ENCODE measurements around the gene TMEM254.
"Not testable (repeated sequence)": the region's sequence is repeated elsewhere in the genome, so short reads cannot be mapped to it uniquely, and the experiment has no call there.

Gene TMEM254

GRCh38 chr10:80098272-80098671, 19.8 kb downstream of the TMEM254 start:
- H3K4me3 ChIP-seq (ENCODE audit: insufficient read depth in 1 of 2, low read depth in 1 of 2, low read length in 2 of 2), result not testable (repeated sequence)

GRCh38 chr10:80099295-80099694, 20.8 kb downstream of the TMEM254 start:
- H4K91ac ChIP-seq (ENCODE audit: low read length); DNase-seq; H2AK5ac ChIP-seq (ENCODE audit: low read length, severe bottlenecking); H3K4me1 ChIP-seq (ENCODE audit: control insufficient read depth, insufficient read depth, low read depth, low read length); H3K4me2 ChIP-seq (ENCODE audit: low read length, poor library complexity, severe bottlenecking); H3K9me3 ChIP-seq (ENCODE audit: control insufficient read depth, low read length); H2BK120ac ChIP-seq (ENCODE audit: low read depth, low read length); H3K9ac ChIP-seq (ENCODE audit: low read length); H3K36me3 ChIP-seq (ENCODE audit: control insufficient read depth in 1 of 2, insufficient read depth in 2 of 2, low read depth in 1 of 2, low read length in 2 of 2); H3K27ac ChIP-seq (ENCODE audit: low read length, poor library complexity, severe bottlenecking); H2BK15ac ChIP-seq (ENCODE audit: low read depth, poor library complexity, severe bottlenecking); H3K23ac ChIP-seq (ENCODE audit: low read length in 2 of 2); H4K8ac ChIP-seq (ENCODE audit: low read length); H3K14ac ChIP-seq (ENCODE audit: low read length in 2 of 2); H2BK12ac ChIP-seq (ENCODE audit: low read length in 2 of 2); H2AFZ ChIP-seq (ENCODE audit: low read depth, low read length); H3K18ac ChIP-seq (ENCODE audit: low read depth in 1 of 2, low read length in 2 of 2); H3K79me1 ChIP-seq (replicated peaks; ENCODE audit: low read length, poor library complexity, severe bottlenecking); H3K27me3 ChIP-seq (ENCODE audit: control insufficient read depth in 1 of 2, insufficient read depth in 1 of 2, low read length in 2 of 2); H3K4ac ChIP-seq (ENCODE audit: low read depth in 1 of 2, low read length in 2 of 2); H2BK5ac ChIP-seq (ENCODE audit: low read depth, low read length, poor library complexity, severe bottlenecking); H3K4me3 ChIP-seq (ENCODE audit: insufficient read depth in 1 of 2, low read depth in 1 of 2, low read length in 2 of 2): not testable (repeated sequence)
- 86% methylated on average over 8 of the region's 8 CpGs for WGBS

More at GRCh38 chr10:80098272-80098671, 19.8 kb downstream of the TMEM254 start:
- H2BK120ac ChIP-seq (ENCODE audit: low read depth, low read length); H3K9me3 ChIP-seq (ENCODE audit: control insufficient read depth, low read length); H2AK5ac ChIP-seq (ENCODE audit: low read length, severe bottlenecking); H3K36me3 ChIP-seq (ENCODE audit: control insufficient read depth in 1 of 2, insufficient read depth in 2 of 2, low read depth in 1 of 2, low read length in 2 of 2); H3K23ac ChIP-seq (ENCODE audit: low read length in 2 of 2); H3K4ac ChIP-seq (ENCODE audit: low read depth in 1 of 2, low read length in 2 of 2); H3K9ac ChIP-seq (ENCODE audit: low read length); H3K4me2 ChIP-seq (ENCODE audit: low read length, poor library complexity, severe bottlenecking); H3K79me1 ChIP-seq (replicated peaks; ENCODE audit: low read length, poor library complexity, severe bottlenecking); H4K8ac ChIP-seq (ENCODE audit: low read length); H3K4me1 ChIP-seq (ENCODE audit: control insufficient read depth, insufficient read depth, low read depth, low read length); H2BK5ac ChIP-seq (ENCODE audit: low read depth, low read length, poor library complexity, severe bottlenecking); H3K18ac ChIP-seq (ENCODE audit: low read depth in 1 of 2, low read length in 2 of 2); H3K27ac ChIP-seq (ENCODE audit: low read length, poor library complexity, severe bottlenecking); H3K27me3 ChIP-seq (ENCODE audit: control insufficient read depth in 1 of 2, insufficient read depth in 1 of 2, low read length in 2 of 2); H2BK12ac ChIP-seq (ENCODE audit: low read length in 2 of 2); H4K91ac ChIP-seq (ENCODE audit: low read length); H2AFZ ChIP-seq (ENCODE audit: low read depth, low read length); H3K14ac ChIP-seq (ENCODE audit: low read length in 2 of 2); H2BK15ac ChIP-seq (ENCODE audit: low read depth, poor library complexity, severe bottlenecking); DNase-seq: not testable (repeated sequence)
- WGBS, result 45% methylated on average over 2 of the region's 2 CpGs

DNA sequence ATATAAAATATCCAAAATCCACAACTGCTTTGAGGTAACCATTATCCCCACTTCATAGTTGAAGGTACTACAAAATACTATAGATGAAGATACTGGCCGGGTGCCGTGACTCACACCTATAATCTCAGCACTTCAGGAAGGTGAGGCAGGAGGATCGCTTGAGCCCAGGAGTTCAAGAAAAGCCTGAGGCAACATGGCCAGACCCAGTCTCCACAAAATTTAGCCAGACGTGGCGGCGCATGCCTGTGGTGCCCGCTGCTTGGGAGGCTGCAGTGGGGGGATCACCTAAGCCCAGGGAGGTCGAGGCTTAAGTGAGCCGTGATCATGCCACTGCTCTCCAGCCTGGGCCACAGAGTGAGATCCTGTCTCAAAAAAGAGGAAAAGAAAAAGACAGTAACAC, 21.7 kb downstream of the TMEM254 start:
- no peak overlapping the region for H2AK5ac ChIP-seq (ENCODE audit: low read length, severe bottlenecking)
- no peak overlapping the region for H4K8ac ChIP-seq (ENCODE audit: low read length)
- no peaks in the 10 kb centered on the region for H3K27me3 ChIP-seq (ENCODE audit: control insufficient read depth in 1 of 2, insufficient read depth in 1 of 2, low read length in 2 of 2)
- H3K4ac ChIP-seq (ENCODE audit: low read depth in 1 of 2, low read length in 2 of 2), result no peak overlapping the region
- H3K4me2 ChIP-seq (ENCODE audit: low read length, poor library complexity, severe bottlenecking), result no peak overlapping the region
- no peak overlapping the region for H3K9ac ChIP-seq (ENCODE audit: low read length)
- no peak overlapping the region for H2BK12ac ChIP-seq (ENCODE audit: low read length in 2 of 2)
- no peak overlapping the region for H3K27ac ChIP-seq (ENCODE audit: low read length, poor library complexity, severe bottlenecking)
- WGBS, result 91% methylated on average over 9 of the region's 9 CpGs
- no peaks in the 10 kb centered on the region for H3K4me1 ChIP-seq (ENCODE audit: control insufficient read depth, insufficient read depth, low read depth, low read length)
- H2BK120ac ChIP-seq (ENCODE audit: low read depth, low read length), result no peak overlapping the region
- no peak overlapping the region for H3K4me3 ChIP-seq (ENCODE audit: insufficient read depth in 1 of 2, low read depth in 1 of 2, low read length in 2 of 2)
- no peak overlapping the region for H2BK5ac ChIP-seq (ENCODE audit: low read depth, low read length, poor library complexity, severe bottlenecking)
- H3K9me3 ChIP-seq (ENCODE audit: control insufficient read depth, low read length), result no peaks in the 10 kb centered on the region
- no peak overlapping the region for H2BK15ac ChIP-seq (ENCODE audit: low read depth, poor library complexity, severe bottlenecking)
- no peak overlapping the region for H4K91ac ChIP-seq (ENCODE audit: low read length)
- no peak overlapping the region for H3K14ac ChIP-seq (ENCODE audit: low read length in 2 of 2)
- no peak for DNase-seq
- no peak overlapping the region for H3K18ac ChIP-seq (ENCODE audit: low read depth in 1 of 2, low read length in 2 of 2)
- H2AFZ ChIP-seq (ENCODE audit: low read depth, low read length), result no peak overlapping the region
- no peak overlapping the region for H3K23ac ChIP-seq (ENCODE audit: low read length in 2 of 2)
- no peaks in the 10 kb centered on the region for H3K79me1 ChIP-seq (replicated peaks; ENCODE audit: low read length, poor library complexity, severe bottlenecking)
- H3K36me3 ChIP-seq (ENCODE audit: control insufficient read depth in 1 of 2, insufficient read depth in 2 of 2, low read depth in 1 of 2, low read length in 2 of 2), result no peaks in the 10 kb centered on the region

- H3K9me3 ChIP-seq (ENCODE audit: control insufficient read depth, low read length), result no peaks in the 10 kb centered on the region
- 92% methylated on average over 12 of the region's 15 CpGs for WGBS
- H3K4me2 ChIP-seq (ENCODE audit: low read length, poor library complexity, severe bottlenecking), result no peak overlapping the region
- H3K4ac ChIP-seq (ENCODE audit: low read depth in 1 of 2, low read length in 2 of 2), result no peak overlapping the region
- no peak overlapping the region for H4K8ac ChIP-seq (ENCODE audit: low read length)
- H3K4me1 ChIP-seq (ENCODE audit: control insufficient read depth, insufficient read depth, low read depth, low read length), result no peaks in the 10 kb centered on the region
- H3K79me1 ChIP-seq (replicated peaks; ENCODE audit: low read length, poor library complexity, severe bottlenecking), result no peaks in the 10 kb centered on the region
- H2BK120ac ChIP-seq (ENCODE audit: low read depth, low read length), result no peak overlapping the region
- no peak overlapping the region for H2AK5ac ChIP-seq (ENCODE audit: low read length, severe bottlenecking)
- H3K9ac ChIP-seq (ENCODE audit: low read length), result no peak overlapping the region
- H3K27ac ChIP-seq (ENCODE audit: low read length, poor library complexity, severe bottlenecking), result no peak overlapping the region
- H3K4me3 ChIP-seq (ENCODE audit: insufficient read depth in 1 of 2, low read depth in 1 of 2, low read length in 2 of 2), result no peak overlapping the region
- no peak overlapping the region for H2BK5ac ChIP-seq (ENCODE audit: low read depth, low read length, poor library complexity, severe bottlenecking)
- H3K23ac ChIP-seq (ENCODE audit: low read length in 2 of 2), result no peak overlapping the region
- no peak overlapping the region for H4K91ac ChIP-seq (ENCODE audit: low read length)
- H2BK15ac ChIP-seq (ENCODE audit: low read depth, poor library complexity, severe bottlenecking), result peak overlapping the region; percentile 77
- no peak overlapping the region for H2AFZ ChIP-seq (ENCODE audit: low read depth, low read length)
- H3K27me3 ChIP-seq (ENCODE audit: control insufficient read depth in 1 of 2, insufficient read depth in 1 of 2, low read length in 2 of 2), result no peaks in the 10 kb centered on the region
- no peak overlapping the region for H3K18ac ChIP-seq (ENCODE audit: low read depth in 1 of 2, low read length in 2 of 2)
- H3K36me3 ChIP-seq (ENCODE audit: control insufficient read depth in 1 of 2, insufficient read depth in 2 of 2, low read depth in 1 of 2, low read length in 2 of 2), result no peaks in the 10 kb centered on the region
- no peak overlapping the region for H3K14ac ChIP-seq (ENCODE audit: low read length in 2 of 2)
- no peak for DNase-seq
- H2BK12ac ChIP-seq (ENCODE audit: low read length in 2 of 2), result no peak overlapping the region
Measured at GRCh38 chr10:80100861-80101695, 22.6 kb downstream of the TMEM254 start.
